Fibroblast of mammary gland (primary cell): ENCODE measurements around the gene PYM1.

Experiments
- DNase-seq: peaks from one replicate; pipeline ENCODE4 v3.0.0-alpha.2; 2010; ENCODE audit warnings: low read depth
- H3K4me3 ChIP-seq: 2 replicates; pipeline ENCODE4 v1.5.1; 2011; ENCODE audit warnings: low read depth, mild to moderate bottlenecking, low read length, moderate library complexity; ENCODE audit not compliant: control insufficient read depth
- CTCF ChIP-seq: conservative IDR thresholded peaks from 2 replicates; pipeline ENCODE4 v1.5.1; 2011; ENCODE audit warnings: low read depth, low read length, inconsistent platforms; ENCODE audit not compliant: control insufficient read depth, insufficient read depth

Gene PYM1

GRCh38 chr12:55940065-55940732 is 12.5 kb upstream of the PYM1 start:
- H3K4me3 ChIP-seq, result no peak overlapping the region
- peak; percentile 86 for DNase-seq
- TF ChIP-seq CTCF, result peak; percentile 91

- DNase-seq, result no peak
- no peak for TF ChIP-seq CTCF
- H3K4me3 ChIP-seq, result no peak overlapping the region
Observed at GRCh38 chr12:55938826-55939501, 11.3 kb upstream of the PYM1 start.

GRCh38 chr12:55937981-55938380 is 10.3 kb upstream of the PYM1 start:
- H3K4me3 ChIP-seq, result no peak overlapping the region
- DNase-seq, result no peak
- no peak for TF ChIP-seq CTCF

GRCh38 chr12:55935738-55936151 is 8.1 kb upstream of the PYM1 start:
- H3K4me3 ChIP-seq, result peak overlapping the region; percentile 32

GRCh38 chr12:55934773-55935172 is 7.1 kb upstream of the PYM1 start:
- no peak overlapping the region for H3K4me3 ChIP-seq
- no peak for TF ChIP-seq CTCF
- no peak for DNase-seq

More at GRCh38 chr12:55935738-55936151, 8.1 kb upstream of the PYM1 start:
- no peak for TF ChIP-seq CTCF
- no peak for DNase-seq

GRCh38 chr12:55933799-55934742 is 6.4 kb upstream of the PYM1 start:
- no peak overlapping the region for H3K4me3 ChIP-seq
- no peak for TF ChIP-seq CTCF
- DNase-seq, result peak; percentile 67
